ENCODE data around the gene SERPINA9.
"Not testable (repeated sequence)": the region's sequence is repeated elsewhere in the genome, so short reads cannot be mapped to it uniquely, and the experiment has no call there.

Gene SERPINA9

DNA sequence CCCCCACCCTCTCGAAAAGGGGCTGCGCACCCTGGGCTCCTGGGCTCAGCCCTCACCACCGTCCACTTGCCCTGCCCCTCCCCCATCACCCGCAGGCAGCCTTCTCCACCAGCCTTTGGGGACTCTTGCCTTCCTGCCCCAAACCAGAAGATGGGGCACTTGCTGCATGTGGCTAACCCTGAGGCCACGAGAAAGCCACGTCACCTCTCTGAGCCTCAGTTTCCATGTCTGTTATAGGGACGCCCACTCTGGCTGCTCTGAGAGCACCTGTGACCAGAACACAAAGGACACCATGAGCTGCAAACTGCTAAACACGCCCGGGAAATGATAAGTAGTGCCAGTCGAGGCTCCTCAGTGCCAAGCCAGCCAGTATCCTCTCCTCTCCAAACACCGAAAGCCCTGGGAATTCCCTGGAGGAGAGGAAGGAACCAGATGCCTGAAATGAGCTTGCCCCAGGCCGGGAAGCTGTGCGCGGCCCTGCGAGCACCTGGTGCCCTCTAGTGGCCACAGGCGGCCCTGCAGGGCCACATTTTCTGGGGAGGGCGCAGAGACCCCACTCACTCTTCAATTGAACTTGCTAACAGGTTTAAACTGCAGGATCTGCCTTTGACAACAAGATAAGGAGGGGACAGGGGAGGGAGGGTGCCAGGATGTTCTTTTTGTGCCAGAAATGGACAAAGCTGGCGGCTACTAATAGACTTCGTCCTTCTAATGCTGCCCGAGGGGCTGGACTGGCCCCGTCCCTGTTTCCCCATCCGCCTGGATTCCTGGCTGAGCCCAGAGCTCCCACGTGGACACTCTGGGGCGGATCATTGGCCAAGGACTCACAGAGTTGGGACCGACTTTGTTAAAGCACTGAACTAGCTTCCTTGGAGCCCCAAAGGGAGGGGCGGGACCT, 10.2 kb upstream of the SERPINA9 start:
- DNase-seq (ENCODE audit: low spot score): peak; percentile 73

DNA sequence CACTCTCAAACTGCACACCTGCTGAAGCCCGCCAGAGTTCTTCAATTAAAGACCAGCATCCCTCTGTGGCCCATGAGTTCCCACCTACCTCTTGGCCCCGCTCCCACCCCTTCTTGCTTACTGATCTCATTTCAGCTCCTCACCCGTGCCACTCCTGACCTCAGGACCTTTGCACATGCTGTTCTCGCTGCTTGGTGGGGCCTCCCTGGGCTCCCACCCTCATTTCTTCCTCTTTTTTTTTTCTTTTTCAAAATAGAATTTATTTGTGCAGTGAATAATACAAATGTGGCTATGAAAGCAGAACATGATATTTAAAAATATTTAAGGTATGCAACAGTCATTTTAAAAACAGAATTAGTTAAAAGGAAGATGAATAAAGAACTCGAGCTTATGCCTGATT, 8.5 kb upstream of the SERPINA9 start:
- no peak for DNase-seq (ENCODE audit: low spot score)

DNA sequence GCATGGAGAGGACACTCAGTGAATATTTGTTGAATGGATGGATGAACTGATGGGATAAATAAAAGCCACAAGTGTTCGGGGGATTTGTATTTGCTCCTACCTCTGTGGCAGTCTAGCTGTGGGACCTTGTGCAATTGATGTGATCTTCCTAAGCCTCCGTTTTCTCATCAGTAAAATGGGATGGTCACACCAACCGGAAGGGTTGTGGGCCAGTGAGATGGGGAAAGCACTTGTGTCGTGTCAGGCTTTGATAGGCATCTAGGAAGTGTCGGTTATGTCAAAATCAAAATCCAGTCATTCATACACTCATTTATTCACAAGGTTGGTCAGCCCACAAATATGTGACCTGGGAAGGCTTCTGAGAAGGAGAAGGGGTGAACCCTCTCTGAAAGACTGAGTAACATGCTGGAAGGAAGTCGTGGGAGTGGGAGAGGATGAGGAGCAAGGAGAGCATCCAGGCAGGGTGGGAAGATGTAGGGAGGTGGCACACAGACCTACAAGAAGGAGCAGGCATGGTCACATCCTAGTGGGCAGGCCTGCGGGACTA, 7.8 kb upstream of the SERPINA9 start:
- peak; percentile 75 for DNase-seq (ENCODE audit: low spot score)

DNA sequence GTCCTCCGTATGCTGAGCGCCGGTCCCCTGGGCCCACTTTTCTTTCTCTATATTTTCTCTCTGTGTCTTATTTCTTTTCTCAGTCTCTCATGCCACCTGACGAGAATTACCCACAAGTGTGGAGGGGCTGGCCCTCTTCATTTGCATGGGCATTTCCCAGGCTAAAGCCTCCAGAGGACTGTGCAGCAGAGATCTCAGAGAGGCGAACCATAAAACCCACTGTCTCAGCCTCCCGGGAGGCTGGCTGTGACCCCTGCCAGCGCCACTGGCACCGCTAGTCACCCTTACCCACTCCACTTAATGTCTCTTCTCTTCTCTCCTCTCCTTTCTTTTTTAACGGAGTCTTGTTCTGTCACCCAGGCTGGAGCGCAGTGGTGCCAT, 7.1 kb upstream of the SERPINA9 start:
- DNase-seq (ENCODE audit: low spot score): no peak

DNA sequence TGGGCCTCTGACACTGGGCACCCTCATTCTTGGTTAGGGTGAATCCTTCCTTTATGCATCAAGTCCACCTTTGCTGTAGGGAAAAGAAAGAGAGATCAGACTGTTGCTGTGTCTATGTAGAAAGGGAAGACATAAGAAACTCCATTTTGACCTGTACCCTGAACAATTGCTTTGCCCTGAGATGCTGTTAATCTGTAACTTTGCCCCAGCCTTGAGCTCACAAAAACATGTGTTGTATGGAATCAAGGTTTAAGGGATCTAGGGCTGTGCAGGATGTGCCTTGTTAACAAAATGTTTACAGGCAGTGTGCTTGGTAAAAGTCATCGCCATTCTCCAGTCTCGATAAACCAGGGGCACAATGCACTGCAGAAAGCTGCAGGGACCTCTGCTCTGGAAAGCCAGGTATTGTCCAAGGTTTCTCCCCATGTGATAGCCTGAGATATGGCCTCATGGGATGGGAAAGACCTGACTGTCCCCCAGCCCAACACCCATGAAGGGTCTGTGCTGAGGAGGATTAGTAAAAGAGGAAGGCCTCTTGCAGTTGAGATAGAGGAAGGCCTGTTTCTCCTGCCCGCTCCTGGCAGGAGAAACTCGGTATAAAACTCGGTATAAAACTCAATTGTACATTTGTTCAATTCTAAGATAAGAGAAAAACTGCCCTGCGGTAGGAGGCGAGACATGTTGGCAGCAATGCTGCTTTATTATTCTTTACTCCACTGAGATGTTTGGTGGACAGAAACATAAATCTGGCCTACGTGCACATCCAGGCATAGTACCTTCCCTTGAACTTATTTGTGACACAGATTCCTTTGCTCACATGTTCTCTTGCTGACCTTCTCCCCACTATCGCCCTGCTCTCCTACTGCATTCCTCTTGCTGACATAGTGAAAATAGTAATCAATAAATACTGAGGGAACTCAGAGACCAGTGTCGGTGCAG, 6.4 kb upstream of the SERPINA9 start:
- DNase-seq (ENCODE audit: low spot score): not testable (repeated sequence)

DNA sequence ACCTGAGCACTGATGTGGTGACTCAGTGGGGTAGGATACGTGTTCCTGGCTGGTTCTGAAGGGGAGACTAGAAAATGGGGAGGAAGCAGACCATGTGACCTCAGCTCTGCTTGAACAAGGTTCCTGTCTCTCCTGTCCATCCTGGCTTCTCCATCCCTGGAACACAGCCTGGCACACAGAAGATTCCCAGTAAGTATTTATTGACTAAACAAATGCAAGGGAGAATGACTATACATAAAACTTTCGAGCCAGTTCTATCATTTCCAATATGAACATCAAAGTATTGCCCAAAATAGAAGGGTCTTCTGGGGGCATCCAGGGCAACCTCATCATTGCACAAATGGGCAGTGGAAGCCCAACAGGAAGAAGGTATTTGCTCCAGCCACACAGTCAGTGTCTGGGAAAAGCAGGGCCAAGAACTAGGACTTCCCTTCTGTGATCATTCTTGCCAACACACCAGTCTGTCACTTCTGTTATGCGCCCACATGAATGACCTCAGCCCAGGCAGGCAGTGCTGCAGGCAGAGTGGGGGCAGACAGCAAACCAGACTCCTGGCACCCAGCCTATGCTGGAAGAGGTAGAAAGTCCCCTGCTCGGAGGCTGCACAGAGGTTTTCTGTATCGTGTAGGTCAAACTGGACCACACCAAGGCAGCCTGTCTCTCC, 5.6 kb upstream of the SERPINA9 start:
- peak; percentile 93 for DNase-seq (ENCODE audit: low spot score)

DNA sequence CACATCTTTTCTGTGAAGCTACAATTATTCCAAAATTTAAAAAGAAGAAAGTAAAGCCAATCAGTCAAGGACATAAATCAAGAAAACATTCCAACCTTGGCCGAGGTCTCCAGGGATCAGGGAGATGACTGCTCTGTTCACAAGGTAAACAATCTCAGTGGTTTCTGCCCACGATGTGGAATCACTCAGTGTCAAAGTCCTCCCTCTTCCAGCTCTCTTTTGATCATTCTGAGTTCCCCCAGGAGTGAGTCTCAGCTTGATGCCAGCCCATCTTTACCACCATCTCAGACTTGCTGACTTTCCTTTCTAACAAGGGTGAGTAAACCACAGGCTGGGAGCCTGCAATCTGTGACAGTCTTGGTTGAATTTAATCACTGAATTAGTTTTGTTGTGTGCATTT, 4.8 kb upstream of the SERPINA9 start:
- DNase-seq (ENCODE audit: low spot score): peak; percentile 80

DNA sequence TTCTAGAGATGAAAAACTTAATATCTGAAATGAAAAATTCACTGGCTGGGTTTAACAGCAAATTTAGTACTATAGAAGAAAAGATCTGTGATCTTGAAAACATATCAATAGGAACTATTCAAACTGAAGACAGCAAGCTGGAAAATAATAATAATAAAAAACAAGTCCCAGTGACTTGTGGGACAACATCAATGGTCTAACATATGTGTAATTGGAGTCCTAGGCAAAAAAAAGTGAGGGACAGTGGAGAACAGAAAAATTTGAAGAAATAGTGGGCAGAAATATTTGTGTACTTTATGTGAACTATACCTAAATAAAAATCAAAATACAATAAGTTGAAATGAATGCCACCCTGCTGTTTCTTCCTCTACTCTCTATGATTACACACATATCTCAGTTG, 2.4 kb upstream of the SERPINA9 start:
- no peak for DNase-seq (ENCODE audit: low spot score)

DNA sequence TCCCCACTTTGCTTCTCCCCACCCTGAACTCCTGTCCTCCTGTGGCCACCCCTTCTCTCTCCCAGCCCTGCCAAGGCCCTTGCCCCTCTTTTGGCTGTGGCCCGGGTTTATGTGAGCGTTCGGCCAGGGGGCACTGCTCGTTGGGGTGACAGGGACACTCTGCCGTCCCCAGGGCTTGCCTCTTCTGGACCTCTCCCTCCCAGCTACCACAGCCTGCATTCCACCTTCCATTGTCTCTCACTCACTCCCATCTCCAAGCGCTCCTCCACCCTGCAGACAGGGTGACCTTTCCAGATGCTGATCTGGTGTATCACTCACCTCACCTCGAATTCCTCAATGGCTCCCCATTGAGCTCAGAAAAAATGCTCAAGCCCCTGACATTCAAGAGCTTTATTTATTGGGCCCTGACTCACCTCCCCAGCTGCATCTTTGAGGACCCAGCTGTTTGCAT, 1.4 kb downstream of the SERPINA9 start:
- peak; percentile 50 for DNase-seq (ENCODE audit: low spot score)

DNA sequence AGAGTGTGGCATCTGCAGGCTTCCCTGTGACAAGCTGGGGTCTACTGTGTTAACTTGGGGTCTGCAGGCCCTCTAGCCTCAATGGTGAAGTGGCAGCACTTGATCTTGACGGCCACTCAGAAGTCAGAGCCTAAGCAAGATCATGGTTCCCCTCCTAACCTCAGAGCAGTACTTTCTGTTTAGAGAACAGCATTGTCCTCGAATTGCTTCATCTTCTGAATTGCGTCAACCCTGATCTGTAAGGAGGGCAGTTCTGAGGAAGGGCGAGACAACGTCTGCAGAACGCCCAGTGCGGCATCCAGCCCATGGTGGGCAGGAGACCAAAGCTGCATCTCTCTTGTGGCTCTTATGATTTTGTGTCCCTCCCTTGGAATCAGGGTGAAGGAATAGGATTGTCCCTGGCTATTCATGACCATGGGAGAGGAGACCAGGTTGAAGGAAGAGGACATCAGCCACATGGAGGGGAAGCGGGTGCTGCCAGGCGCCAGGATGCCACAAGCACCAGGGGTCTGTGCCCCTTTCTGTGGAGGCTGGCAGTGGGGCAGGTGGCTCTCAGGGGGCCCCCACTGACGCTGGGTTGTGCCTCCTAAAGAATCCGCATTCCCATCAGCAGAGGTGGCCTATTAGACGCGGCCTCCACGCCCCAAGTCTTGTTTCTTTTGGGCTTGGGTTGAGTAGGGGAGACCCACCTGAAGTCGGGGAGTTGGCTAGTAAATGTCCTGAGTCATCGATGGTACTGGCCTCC, 2.2 kb downstream of the SERPINA9 start:
- DNase-seq (ENCODE audit: low spot score): no peak

DNA sequence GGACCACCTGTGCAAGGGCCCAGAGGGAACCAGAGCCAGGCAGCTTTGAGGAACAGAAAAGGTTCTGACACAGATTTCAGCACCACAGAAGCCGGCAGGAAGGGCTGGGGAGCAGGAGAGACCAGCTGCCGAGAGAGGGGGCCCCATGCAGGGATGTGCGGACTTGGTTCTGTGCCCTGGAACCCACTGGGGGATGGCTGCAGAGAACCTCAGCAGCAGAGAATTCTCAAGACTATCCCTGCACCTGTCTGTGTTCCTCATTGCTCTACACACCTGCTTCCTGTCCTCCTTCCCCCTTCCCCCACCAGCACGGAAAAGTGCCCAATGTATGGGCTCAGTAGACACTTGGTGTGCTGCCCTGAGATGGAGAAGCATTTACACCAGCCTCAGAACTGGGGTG, 3.2 kb downstream of the SERPINA9 start:
- no peak for DNase-seq (ENCODE audit: low spot score)

DNA sequence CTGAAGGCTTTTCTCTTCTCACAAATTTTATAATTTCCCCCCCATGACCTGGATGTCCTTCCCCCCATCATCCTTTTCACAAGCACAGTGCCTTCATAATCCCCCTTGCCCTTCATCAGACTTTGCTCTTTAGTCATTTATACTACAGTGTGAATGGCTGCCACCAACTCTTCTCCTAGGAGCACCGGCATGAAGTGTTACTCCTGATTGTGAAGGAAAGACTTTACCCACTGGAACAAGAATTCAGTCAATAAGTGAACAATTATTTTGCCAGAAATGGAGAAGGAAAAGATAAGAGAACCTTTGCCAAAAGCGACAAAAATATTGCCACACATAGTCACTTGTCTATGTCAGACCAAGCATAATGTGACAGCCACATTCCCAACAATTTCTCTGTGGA, 5.0 kb downstream of the SERPINA9 start:
- DNase-seq (ENCODE audit: low spot score): no peak

DNA sequence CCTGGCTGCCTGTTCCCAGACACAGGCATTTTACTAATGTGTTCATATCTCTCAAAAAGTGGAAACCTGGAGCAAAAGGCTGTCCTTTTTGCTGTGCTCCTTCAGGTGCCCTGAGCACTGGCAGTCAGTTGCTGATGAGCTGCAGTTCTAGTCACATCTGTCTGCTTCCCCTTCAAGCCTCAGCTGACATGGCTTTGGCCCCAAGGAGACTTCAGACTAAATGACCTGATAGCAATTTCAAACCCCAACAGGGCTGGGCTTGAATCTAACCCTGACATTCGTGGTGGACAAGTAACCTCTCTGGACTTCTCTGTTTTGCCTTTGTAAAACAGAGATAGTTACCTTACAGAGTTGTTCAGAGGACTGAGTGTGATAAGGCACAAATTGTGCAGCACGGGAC, 5.7 kb downstream of the SERPINA9 start:
- DNase-seq (ENCODE audit: low spot score): no peak

DNA sequence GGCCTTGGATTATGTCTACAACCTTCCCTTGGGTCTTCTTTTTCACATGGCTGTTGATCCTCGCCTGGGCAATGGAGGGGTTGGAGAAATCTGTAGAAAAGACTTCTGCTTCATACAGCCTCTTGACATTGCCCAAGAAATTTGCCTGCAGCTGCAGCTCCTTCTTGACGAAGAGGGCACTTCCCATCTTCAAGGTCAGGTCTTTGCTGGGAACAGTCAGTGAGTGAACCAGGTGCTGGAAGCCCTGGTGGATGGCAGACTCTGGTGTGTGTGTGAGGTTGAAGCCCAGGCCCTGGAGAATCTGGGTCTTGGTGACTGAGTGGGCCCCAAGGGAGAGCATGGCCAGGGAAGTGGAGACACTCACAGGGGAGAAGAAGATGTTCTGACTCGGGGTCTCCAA, 6.7 kb downstream of the SERPINA9 start:
- no peak for DNase-seq (ENCODE audit: low spot score)

DNA sequence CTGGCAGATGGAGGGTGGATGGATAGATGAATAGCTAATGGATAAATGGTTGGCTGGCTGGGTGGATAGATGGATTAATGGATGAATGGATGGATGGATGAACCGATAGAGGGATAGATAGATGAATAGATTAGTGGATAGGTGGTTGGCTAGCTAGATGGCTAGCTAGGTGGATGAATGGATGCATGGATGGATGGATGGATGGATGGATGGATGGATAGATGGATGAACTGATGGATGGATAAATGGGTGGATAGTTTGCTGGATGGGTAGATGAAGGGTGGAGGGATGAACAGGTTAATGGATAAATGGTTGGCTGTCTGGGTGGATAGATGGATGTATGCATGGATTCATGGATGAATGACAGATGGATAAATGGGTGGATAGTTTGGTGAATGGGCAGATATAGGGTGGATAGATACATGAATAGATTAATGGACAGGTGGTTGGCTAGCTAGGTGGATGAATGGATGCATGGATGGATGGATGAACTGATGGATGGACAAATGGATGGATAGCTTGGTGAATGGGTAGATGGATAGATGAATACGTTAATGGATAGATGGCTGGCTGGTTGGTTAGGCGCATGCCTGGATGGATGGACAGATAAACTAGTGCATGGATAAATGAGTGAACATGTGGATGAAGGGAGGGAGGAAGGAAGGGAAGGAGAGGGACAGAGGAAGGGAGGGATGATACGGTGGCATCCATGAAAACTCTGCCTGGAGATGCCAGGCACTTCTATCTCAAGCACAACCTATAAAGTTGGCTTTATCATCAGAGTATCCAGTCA, 8.1 kb downstream of the SERPINA9 start:
- no peak for DNase-seq (ENCODE audit: low spot score)

DNA sequence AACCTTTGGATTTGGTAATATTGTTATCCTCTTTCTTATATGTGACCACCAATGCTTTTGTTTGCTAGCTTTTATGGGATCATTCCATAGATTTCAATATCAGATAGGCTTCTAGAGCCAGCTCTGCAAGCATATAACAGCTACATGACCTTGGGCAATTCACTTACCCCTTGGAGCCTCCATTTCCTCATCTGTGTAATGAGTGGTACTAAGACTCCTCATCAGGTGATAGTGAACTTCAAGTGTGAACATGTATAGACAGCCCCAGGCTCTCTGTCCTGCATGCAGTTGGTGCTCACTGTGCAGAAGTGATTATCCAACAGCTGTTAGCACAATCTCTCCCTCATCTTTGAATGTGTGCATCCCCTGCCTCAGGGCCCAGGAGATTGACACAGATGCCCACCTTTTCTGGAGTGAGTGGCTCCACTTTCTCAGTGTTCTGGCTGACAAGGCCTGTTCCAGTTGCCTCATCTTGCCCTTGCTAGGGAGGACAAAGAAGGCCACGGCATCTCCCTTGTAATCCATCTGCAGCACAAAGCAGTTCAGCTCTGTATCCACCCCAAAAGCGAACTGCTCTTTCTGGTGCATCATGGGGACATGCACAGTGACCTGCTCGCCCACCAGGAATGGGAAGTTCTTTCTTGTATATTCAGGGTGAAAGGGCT, 9.2 kb downstream of the SERPINA9 start:
- DNase-seq (ENCODE audit: low spot score): no peak

DNA sequence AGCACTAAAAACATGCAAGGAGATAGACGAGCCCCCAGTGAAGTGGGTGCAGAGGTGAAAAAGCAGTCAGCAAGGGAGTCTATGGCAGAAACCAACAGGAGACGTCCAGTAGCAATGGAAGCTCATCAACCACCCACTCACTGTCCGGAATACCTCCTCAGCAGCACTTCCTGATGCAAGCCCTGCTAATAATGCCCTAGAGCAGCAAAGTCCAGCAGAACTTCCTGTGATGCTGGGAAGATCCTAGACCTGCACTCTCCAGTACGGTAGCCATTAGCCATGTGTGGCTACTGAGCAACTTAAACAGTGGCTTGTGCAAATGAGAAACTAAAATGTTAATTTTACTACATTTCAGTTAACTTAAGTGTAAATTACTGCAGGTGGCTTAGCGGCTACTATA, 11.0 kb downstream of the SERPINA9 start:
- DNase-seq (ENCODE audit: low spot score): no peak

DNA sequence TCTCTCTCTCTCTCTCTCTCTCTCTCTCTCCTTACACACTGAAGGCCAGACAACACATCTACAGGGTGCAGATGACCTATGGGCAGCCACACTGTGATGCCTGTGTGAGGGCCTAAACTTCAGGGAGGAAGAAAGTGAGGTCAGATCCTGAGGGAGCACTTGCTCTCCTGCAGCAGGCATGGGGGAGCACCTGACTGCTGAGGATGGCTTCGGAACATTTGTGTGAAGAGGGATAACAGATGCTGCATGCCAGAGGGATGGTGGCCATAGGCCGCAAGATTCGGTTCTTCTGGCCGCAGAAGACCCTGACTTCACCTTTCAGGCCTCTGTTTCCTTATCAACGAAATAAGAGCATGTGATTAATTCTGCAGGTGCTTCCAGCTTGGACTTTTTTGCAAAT, 11.7 kb downstream of the SERPINA9 start:
- DNase-seq (ENCODE audit: low spot score): no peak

DNA sequence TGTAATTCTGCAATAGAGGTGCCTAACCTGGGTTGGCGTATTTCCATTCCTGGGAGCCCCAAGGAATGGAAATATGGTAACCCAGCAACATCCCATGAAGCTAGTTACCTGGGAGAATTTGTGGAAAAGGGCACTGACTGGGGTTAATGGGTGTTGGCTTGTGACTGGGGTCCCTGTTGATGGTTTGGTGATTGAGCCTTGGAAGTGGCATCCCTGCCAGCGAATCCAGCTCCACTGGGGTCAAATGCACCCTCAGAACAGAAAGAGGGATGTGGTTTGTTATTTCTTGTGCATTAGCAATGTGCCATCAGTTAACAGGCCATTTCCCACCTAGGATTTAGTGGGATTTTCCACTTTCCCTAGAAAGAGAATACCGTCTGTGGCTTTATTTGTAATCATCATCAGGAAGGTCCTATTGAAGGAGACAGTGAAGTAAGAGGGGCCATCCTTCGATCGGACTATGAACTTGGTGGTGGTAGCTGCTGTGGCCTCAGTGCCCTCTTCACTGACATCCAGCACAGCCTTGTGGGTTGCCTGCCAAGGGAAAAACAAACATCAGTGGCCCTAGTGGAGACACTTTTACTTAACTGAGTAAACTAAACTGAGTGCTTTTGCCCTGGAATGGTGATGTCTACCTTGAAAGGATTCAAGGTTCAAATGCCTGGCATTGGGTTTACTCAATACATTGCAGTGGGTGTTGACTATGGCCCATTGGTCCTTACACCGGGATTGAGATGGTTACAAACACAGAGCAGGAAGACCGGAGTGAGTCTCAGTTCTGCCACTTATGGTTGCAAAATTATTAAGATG, 13.0 kb downstream of the SERPINA9 start:
- no peak for DNase-seq (ENCODE audit: low spot score)

Measured in kidney tubule cell (primary cell).